ENCODE measurements around the gene ANAPC7.

GRCh38 chr12:110333201-110333600 lies 70.3 kb downstream of the ANAPC7 start:
- TF ChIP-seq ARNTL (CRISPR knock-in tag; IDR thresholded peaks at IDR 0.05; ENCODE audit: borderline replicate concordance, low read depth) (no peak), ZC3H10 (CRISPR knock-in tag; IDR thresholded peaks at IDR 0.05) (no peak), SNAI2 (CRISPR knock-in tag; IDR thresholded peaks at IDR 0.05) (no peak), ZNF8 (CRISPR knock-in tag; IDR thresholded peaks at IDR 0.05) (no peak), PATZ1 (CRISPR knock-in tag; IDR thresholded peaks at IDR 0.05; ENCODE audit: borderline replicate concordance) (no peak), RARB (CRISPR knock-in tag; IDR thresholded peaks at IDR 0.05) (no peak), OSR1 (CRISPR knock-in tag; IDR thresholded peaks at IDR 0.05) (no peak), ISL1 (CRISPR knock-in tag; IDR thresholded peaks at IDR 0.05) (no peak), ESRRG (CRISPR knock-in tag; IDR thresholded peaks at IDR 0.05) (no peak)
